Chondrocyte (in vitro differentiated cells): ENCODE measurements around the gene ZFHX3. TPM values are rescaled to one million over a fixed set of nuclear protein-coding genes. Genes with fewer than 3 reads are reported as not detected.
"Not testable (repeated sequence)": the region's sequence is repeated elsewhere in the genome, so short reads cannot be mapped to it uniquely, and the experiment has no call there.

Source experiments
- DNase-seq: peaks from one replicate; pipeline ENCODE4 v3.0.0; 2021; ENCODE audit warnings: mixed read lengths, low spot score
- H3K27ac Mint-ChIP-seq: one replicate; pipeline ENCODE4 v1.8.0; 2021; ENCODE audit warnings: mild to moderate bottlenecking, moderate library complexity, mixed read lengths; ENCODE audit not compliant: unreplicated experiment
- H3K27me3 Mint-ChIP-seq: 2 replicates; pipeline ENCODE4 v1.8.0; 2021; ENCODE audit warnings: low read depth, mixed read lengths
- H3K36me3 Mint-ChIP-seq: 2 replicates; pipeline ENCODE4 v1.8.0; 2021; ENCODE audit warnings: low read depth, mixed read lengths
- H3K4me1 Mint-ChIP-seq: 2 replicates; pipeline ENCODE4 v1.8.0; 2021; ENCODE audit warnings: low read depth, mild to moderate bottlenecking, mixed read lengths
- H3K4me3 Mint-ChIP-seq: one replicate; pipeline ENCODE4 v1.8.0; 2021; ENCODE audit warnings: mild to moderate bottlenecking, moderate library complexity, mixed read lengths; ENCODE audit not compliant: unreplicated experiment
- H3K9me3 Mint-ChIP-seq: 2 replicates; pipeline ENCODE4 v1.8.0; 2021; ENCODE audit warnings: low read depth, mixed read lengths
- CTCF ChIP-seq: fragments of 200-600 bp; sonication (generic); IDR thresholded peaks from 2 replicates; pipeline ENCODE4 v1.5.0; 2021; ENCODE audit warnings: antibody characterized with exemption, mild to moderate bottlenecking, moderate library complexity
- total RNA-seq: library from RNA; stranded (reverse); gene quantifications from 3 replicates; pipeline ENCODE4 v1.2.1, GENCODE V29; 2021

Gene ZFHX3
- total RNA-seq, 1 donor from 2014 or later = 86.8 TPM

DNA sequence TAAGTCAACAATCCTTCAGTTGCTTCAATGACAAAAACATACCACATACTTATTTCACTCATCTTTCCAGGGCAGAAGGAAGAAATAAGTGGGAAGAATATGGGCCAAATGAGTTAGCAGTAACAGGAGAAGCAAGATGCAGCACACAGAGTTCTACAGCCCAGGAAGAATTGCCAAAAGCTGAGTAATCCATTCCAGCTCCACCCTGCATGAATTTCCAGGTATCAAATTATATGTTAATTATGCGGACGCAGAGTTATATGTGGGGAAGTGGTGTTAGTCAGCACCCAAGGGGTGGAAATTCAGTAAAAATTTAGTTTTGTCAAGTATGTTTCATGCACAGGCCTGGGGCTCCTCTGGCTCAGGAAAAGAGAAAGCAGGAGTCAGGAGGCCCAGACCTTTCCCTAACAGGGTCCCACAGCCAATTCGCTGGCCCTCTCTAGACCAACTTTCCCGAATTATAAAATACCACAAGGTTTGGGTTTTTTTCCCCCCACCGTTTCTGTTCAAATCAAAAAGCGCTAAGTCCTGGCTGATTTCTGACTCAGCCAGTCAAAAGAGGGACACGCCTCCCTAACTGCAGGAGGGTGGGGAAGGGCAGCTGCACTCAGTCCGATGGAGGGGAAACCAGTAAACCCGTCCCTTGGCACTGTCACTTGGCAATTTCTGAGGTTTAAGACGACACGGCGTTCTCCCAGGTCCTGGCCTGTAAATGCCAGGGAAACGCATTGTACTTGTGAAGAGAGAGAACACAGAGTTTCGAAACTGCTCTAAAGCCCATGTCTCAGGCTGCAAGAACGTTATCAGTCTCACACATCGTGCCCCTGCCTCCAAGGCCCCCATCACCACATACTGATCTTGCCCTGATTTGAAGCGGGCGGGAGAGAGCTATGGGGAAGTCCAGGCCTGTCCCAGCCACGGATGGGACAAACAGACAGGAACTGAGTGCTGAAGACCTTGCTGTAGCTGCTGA is 58.1 kb downstream of the ZFHX3 start:
- Mint-ChIP-seq H3K36me3 (no peaks in the 10 kb centered on the region), H3K27ac (peak overlapping the region; percentile 94), H3K4me1 (peaks cover 96% of the 10 kb centered on the region), H3K27me3 (no peaks in the 10 kb centered on the region), H3K4me3 (peak overlapping the region; percentile 45), H3K9me3 (no peaks in the 10 kb centered on the region)
- TF ChIP-seq CTCF = no peak
- DNase-seq = no peak

DNA sequence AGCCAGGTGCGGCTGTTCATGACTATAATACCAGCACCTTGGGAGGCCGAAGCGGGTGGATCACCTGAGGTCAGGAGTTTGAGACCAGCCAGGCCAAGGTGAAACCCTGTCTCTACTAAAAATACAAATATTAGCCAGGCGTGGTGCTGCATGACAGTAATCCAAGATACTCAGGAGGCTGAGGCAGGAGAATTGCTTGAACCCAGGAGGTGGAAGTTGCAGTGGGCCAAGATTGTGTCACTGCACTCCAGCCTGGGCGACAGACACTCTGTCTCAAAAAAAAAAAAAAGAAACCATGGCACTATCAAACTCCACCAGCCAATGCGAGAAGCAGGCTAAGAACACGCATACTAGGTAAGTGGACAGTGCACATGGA is 58.7 kb downstream of the ZFHX3 start:
- Mint-ChIP-seq H3K27ac (peak overlapping the region; percentile 94), H3K4me1 (peaks cover 97% of the 10 kb centered on the region)
- H3K36me3 Mint-ChIP-seq, H3K4me3 Mint-ChIP-seq, H3K9me3 Mint-ChIP-seq, DNase-seq, H3K27me3 Mint-ChIP-seq: not testable (repeated sequence)

GRCh38 chr16:72988569-72988968 is 59.4 kb downstream of the ZFHX3 start:
- DNase-seq = no peak
- Mint-ChIP-seq H3K4me3 (no peak overlapping the region), H3K36me3 (no peaks in the 10 kb centered on the region), H3K4me1 (peaks cover 99% of the 10 kb centered on the region), H3K27me3 (no peaks in the 10 kb centered on the region), H3K27ac (peak overlapping the region; percentile 94), H3K9me3 (no peaks in the 10 kb centered on the region)
- no peak for TF ChIP-seq CTCF

GRCh38 chr16:72987480-72987901 is 60.4 kb downstream of the ZFHX3 start:
- Mint-ChIP-seq H3K9me3 (no peaks in the 10 kb centered on the region), H3K36me3 (no peaks in the 10 kb centered on the region), H3K4me1 (peaks cover 97% of the 10 kb centered on the region), H3K27me3 (no peaks in the 10 kb centered on the region), H3K27ac (peak overlapping the region; percentile 94), H3K4me3 (no peak overlapping the region)
- no peak for DNase-seq
- TF ChIP-seq CTCF = no peak

GRCh38 chr16:72985995-72986394 is 61.9 kb downstream of the ZFHX3 start:
- Mint-ChIP-seq H3K36me3 (no peaks in the 10 kb centered on the region), H3K27me3 (no peaks in the 10 kb centered on the region), H3K27ac (peak overlapping the region; percentile 93), H3K4me1 (peaks cover 99% of the 10 kb centered on the region), H3K4me3 (peak overlapping the region; percentile 55), H3K9me3 (no peaks in the 10 kb centered on the region)
- DNase-seq = no peak
- no peak for TF ChIP-seq CTCF
